ENCODE data around the gene HOATZ. TPM values are rescaled to one million over a fixed set of nuclear protein-coding genes. Genes with fewer than 3 reads are reported as not detected.

The HOATZ gene
- total RNA-seq, 1 experiment from 2014 or later = not detected

GRCh38 chr11:111573821-111574249, 59.3 kb downstream of the HOATZ start:
- Histone ChIP-seq H3K36me3 (ENCODE audit: low read depth, low read length) (no peaks in the 10 kb centered on the region), H3K27ac (ENCODE audit: low read length) (no peak overlapping the region), H3K9me2 (replicated peaks; ENCODE audit: low read length) (no peaks in the 10 kb centered on the region), H3K9ac (ENCODE audit: low read length) (no peak overlapping the region), H3K27me3 (ENCODE audit: low read length) (no peaks in the 10 kb centered on the region), H3K9me3 (ENCODE audit: low read length) (no peaks in the 10 kb centered on the region), H3K4me3 (ENCODE audit: low read length) (no peak overlapping the region), H3K4me1 (ENCODE audit: insufficient read depth, low read length) (peaks cover 7% of the 10 kb centered on the region), H3F3A (ENCODE audit: low read length, unreplicated experiment) (no peaks in the 10 kb centered on the region), H4K20me1 (ENCODE audit: low read length) (no peaks in the 10 kb centered on the region), H3K4me2 (ENCODE audit: low read length) (no peak overlapping the region), H3K79me2 (ENCODE audit: low read length) (no peaks in the 10 kb centered on the region), H2AFZ (ENCODE audit: low read length) (no peak overlapping the region)
- CTCF ChIA-PET = no interaction called here
- POLR2A ChIA-PET (ENCODE audit: unreplicated experiment) = no interaction called here
- no peak for ATAC-seq
- no TSS peak for BruUV-seq (replicated peaks)
- no peak for TF ChIP-seq EZH2phosphoT487 (IDR thresholded peaks at IDR 0.05; ENCODE audit: borderline replicate concordance, low read length)
- no peak for TF ChIP-seq CTCF (conservative IDR thresholded peaks at IDR 0.05; ENCODE audit: low read depth, low read length)
- no peak for TF ChIP-seq EZH2 (IDR thresholded peaks at IDR 0.05; ENCODE audit: low read length, unreplicated experiment)
- intact Hi-C loops (cut with micrococcal nuclease) = no loop called here
- no peak for DNase-seq

- Histone ChIP-seq H3F3A (ENCODE audit: low read length, unreplicated experiment) (no peaks in the 10 kb centered on the region), H3K27me3 (ENCODE audit: low read length) (no peaks in the 10 kb centered on the region), H3K36me3 (ENCODE audit: low read depth, low read length) (no peaks in the 10 kb centered on the region), H3K4me2 (ENCODE audit: low read length) (no peak overlapping the region), H4K20me1 (ENCODE audit: low read length) (no peaks in the 10 kb centered on the region), H3K9ac (ENCODE audit: low read length) (no peak overlapping the region), H3K4me3 (ENCODE audit: low read length) (no peak overlapping the region), H3K79me2 (ENCODE audit: low read length) (no peaks in the 10 kb centered on the region), H2AFZ (ENCODE audit: low read length) (no peak overlapping the region), H3K9me2 (replicated peaks; ENCODE audit: low read length) (no peaks in the 10 kb centered on the region), H3K27ac (ENCODE audit: low read length) (no peak overlapping the region), H3K4me1 (ENCODE audit: insufficient read depth, low read length) (peaks cover 7% of the 10 kb centered on the region), H3K9me3 (ENCODE audit: low read length) (no peaks in the 10 kb centered on the region)
- BruUV-seq (replicated peaks) = no TSS peak
- CTCF ChIA-PET = no interaction called here
- peak; percentile 50 for ATAC-seq
- DNase-seq = no peak
- POLR2A ChIA-PET (ENCODE audit: unreplicated experiment) = no interaction called here
- peak; percentile 53 for TF ChIP-seq CTCF (conservative IDR thresholded peaks at IDR 0.05; ENCODE audit: low read depth, low read length)
- no peak for TF ChIP-seq EZH2phosphoT487 (IDR thresholded peaks at IDR 0.05; ENCODE audit: borderline replicate concordance, low read length)
- intact Hi-C loops (cut with micrococcal nuclease) = loop anchor here (1.0 to 5.0 kb wide), 2 partner anchors 120 to 292 kb away; no protein-coding TSS in a partner anchor
Observed at GRCh38 chr11:111574373-111575225, 60.0 kb downstream of the HOATZ start.

- H3K4me2 ChIP-seq (ENCODE audit: low read length) = no peak overlapping the region
- H2AFZ ChIP-seq (ENCODE audit: low read length) = no peak overlapping the region
- ATAC-seq = no peak
- H3K27me3 ChIP-seq (ENCODE audit: low read length) = no peaks in the 10 kb centered on the region
- POLR2A ChIA-PET (ENCODE audit: unreplicated experiment) = no interaction called here
- CTCF ChIA-PET = no interaction called here
- H3K9me3 ChIP-seq (ENCODE audit: low read length) = no peaks in the 10 kb centered on the region
- H3K9me2 ChIP-seq (replicated peaks; ENCODE audit: low read length) = no peaks in the 10 kb centered on the region
- no peaks in the 10 kb centered on the region for H3K79me2 ChIP-seq (ENCODE audit: low read length)
- no peaks in the 10 kb centered on the region for H3F3A ChIP-seq (ENCODE audit: low read length, unreplicated experiment)
- intact Hi-C loops (cut with micrococcal nuclease) = loop anchor here (1.0 to 5.0 kb wide), 2 partner anchors 121 to 293 kb away; no protein-coding TSS in a partner anchor
- no peaks in the 10 kb centered on the region for H4K20me1 ChIP-seq (ENCODE audit: low read length)
- DNase-seq = no peak
- no peak overlapping the region for H3K27ac ChIP-seq (ENCODE audit: low read length)
- no peak for TF ChIP-seq CTCF (conservative IDR thresholded peaks at IDR 0.05; ENCODE audit: low read depth, low read length)
- no peak for TF ChIP-seq EZH2 (IDR thresholded peaks at IDR 0.05; ENCODE audit: low read length, unreplicated experiment)
- no peak for TF ChIP-seq EZH2phosphoT487 (IDR thresholded peaks at IDR 0.05; ENCODE audit: borderline replicate concordance, low read length)
- peaks cover 7% of the 10 kb centered on the region for H3K4me1 ChIP-seq (ENCODE audit: insufficient read depth, low read length)
- no peak overlapping the region for H3K4me3 ChIP-seq (ENCODE audit: low read length)
- no peak overlapping the region for H3K9ac ChIP-seq (ENCODE audit: low read length)
- BruUV-seq (replicated peaks) = no TSS peak
- H3K36me3 ChIP-seq (ENCODE audit: low read depth, low read length) = no peaks in the 10 kb centered on the region
Observed at GRCh38 chr11:111575740-111576139, 61.2 kb downstream of the HOATZ start.

Data from PC-3 (cell line).